GM23338 (cell line): ENCODE results near the gene HMGCL. TPM values are rescaled to one million over a fixed set of nuclear protein-coding genes. Genes with fewer than 3 reads are reported as not detected.

Source experiments
- ATAC-seq: fragments of 200-7000 bp; cut with Tn5 transposase; 3 replicates; pipeline ENCODE4 v1.9.1; 2020
- DNase-seq: peaks from one replicate; pipeline ENCODE4 v3.0.0-alpha.2; 2015; ENCODE audit warnings: low spot score
- H2AFZ ChIP-seq: fragments of 200-600 bp; sonication (generic); 2 replicates; pipeline ENCODE4 v1.8.0; 2016; ENCODE audit warnings: antibody characterized with exemption, mild to moderate bottlenecking, moderate library complexity
- H3F3A ChIP-seq: fragments of 200-600 bp; sonication (generic); replicated peaks from 2 replicates; pipeline ENCODE4 v1.8.0; 2017; ENCODE audit warnings: antibody characterized with exemption, mixed run types, low read depth
- H3K27ac ChIP-seq: fragments of 200-600 bp; sonication (generic); 2 replicates; pipeline ENCODE4 v1.6.1; 2016; ENCODE audit warnings: low read depth
- H3K27me3 ChIP-seq: fragments of 200-600 bp; sonication (generic); 2 replicates; pipeline ENCODE4 v1.8.0; 2016; ENCODE audit warnings: mild to moderate bottlenecking, mixed run types, moderate library complexity; ENCODE audit not compliant: insufficient read depth
- H3K36me3 ChIP-seq: fragments of 200-600 bp; sonication (generic); 2 replicates; pipeline ENCODE4 v1.8.0; 2016; ENCODE audit warnings: mild to moderate bottlenecking; ENCODE audit not compliant: insufficient read depth
- H3K4me1 ChIP-seq: fragments of 200-600 bp; sonication (generic); 2 replicates; pipeline ENCODE4 v1.8.0; 2016; ENCODE audit warnings: mild to moderate bottlenecking, moderate library complexity; ENCODE audit not compliant: insufficient read depth
- H3K4me2 ChIP-seq: fragments of 200-600 bp; sonication (generic); 2 replicates; pipeline ENCODE4 v1.7.1; 2017; ENCODE audit warnings: mixed run types
- H3K4me3 ChIP-seq: fragments of 200-600 bp; sonication (generic); 2 replicates; pipeline ENCODE4 v1.6.1; 2016; ENCODE audit warnings: mixed run types
- H3K79me2 ChIP-seq: fragments of 200-600 bp; sonication (generic); replicated peaks from 2 replicates; pipeline ENCODE4 v1.8.0; 2017; ENCODE audit warnings: mild to moderate bottlenecking; ENCODE audit not compliant: insufficient read depth
- H3K9me2 ChIP-seq: fragments of 200-600 bp; sonication (generic); 2 replicates; pipeline ENCODE4 v1.8.0; 2017; ENCODE audit not compliant: insufficient read depth
- H4K20me1 ChIP-seq: fragments of 200-600 bp; sonication (generic); replicated peaks from 2 replicates; pipeline ENCODE4 v1.8.0; 2017; ENCODE audit warnings: mild to moderate bottlenecking; ENCODE audit not compliant: insufficient read depth
- H3K27ac Mint-ChIP-seq: 2 replicates; pipeline ENCODE4 v1.8.0; 2020; ENCODE audit warnings: inconsistent platforms, mild to moderate bottlenecking, moderate library complexity, mixed read lengths
- H3K27me3 Mint-ChIP-seq: 3 replicates; pipeline ENCODE4 v1.8.0; 2022; ENCODE audit warnings: low read depth, mild to moderate bottlenecking, moderate library complexity, mixed read lengths, inconsistent platforms; ENCODE audit not compliant: insufficient read depth, poor library complexity
- H3K36me3 Mint-ChIP-seq: 3 replicates; pipeline ENCODE4 v1.8.0; 2021; ENCODE audit warnings: low read depth, mild to moderate bottlenecking, inconsistent platforms, moderate library complexity, mixed read lengths
- H3K4me1 Mint-ChIP-seq: 3 replicates; pipeline ENCODE4 v1.8.0; 2020; ENCODE audit warnings: mild to moderate bottlenecking, inconsistent platforms, mixed read lengths
- H3K4me3 Mint-ChIP-seq: 3 replicates; pipeline ENCODE4 v1.8.0; 2021; ENCODE audit warnings: moderate library complexity, mild to moderate bottlenecking, inconsistent platforms, mixed read lengths
- H3K9me3 Mint-ChIP-seq: 3 replicates; pipeline ENCODE4 v1.8.0; 2020; ENCODE audit warnings: moderate library complexity, mild to moderate bottlenecking, inconsistent platforms, mixed read lengths
- EZH2 ChIP-seq: fragments of 200-600 bp; sonication (generic); IDR thresholded peaks from one replicate; pipeline ENCODE4 v1.8.0; 2017; ENCODE audit warnings: antibody characterized with exemption, mild to moderate bottlenecking, low read depth; ENCODE audit not compliant: unreplicated experiment
- EZH2phosphoT487 ChIP-seq: fragments of 200-600 bp; sonication (generic); IDR thresholded peaks from one replicate; pipeline ENCODE4 v1.8.1; 2018; ENCODE audit warnings: antibody characterized with exemption; ENCODE audit not compliant: unreplicated experiment
- JUNB ChIP-seq: IDR thresholded peaks from one replicate; pipeline ENCODE4 v1.6.1; 2016; ENCODE audit warnings: antibody characterized with exemption; ENCODE audit not compliant: unreplicated experiment
- NANOG ChIP-seq: IDR thresholded peaks from 2 replicates; pipeline ENCODE4 v1.6.1; 2016; ENCODE audit warnings: antibody characterized with exemption, borderline replicate concordance
- POLR2AphosphoS5 ChIP-seq: IDR thresholded peaks from 2 replicates; pipeline ENCODE4 v1.6.1; 2016; ENCODE audit warnings: antibody characterized with exemption, low read depth
- STAT1 ChIP-seq: IDR thresholded peaks from one replicate; pipeline ENCODE4 v1.6.1; 2016; ENCODE audit warnings: antibody characterized with exemption; ENCODE audit not compliant: unreplicated experiment
- ZNF114 ChIP-seq: fragments of 250-450 bp; sonication (Bioruptor Pico); IDR thresholded peaks from 2 replicates; pipeline ENCODE4 v1.5.0; 2020; ENCODE audit warnings: mild to moderate bottlenecking, moderate library complexity
- ZNF331 ChIP-seq: fragments of 250-450 bp; sonication (Bioruptor Pico); IDR thresholded peaks from 2 replicates; pipeline ENCODE4 v1.5.0; 2020; ENCODE audit warnings: low read depth, mild to moderate bottlenecking, moderate library complexity
- polyA plus RNA-seq: library from polyadenylated mRNA; unstranded; fragments of >200 nt; fragmentation: Nextera tagmentation; extraction: Ambion mirVana; gene quantifications from 2 replicates; pipeline ENCODE4 v1.2.1, GENCODE V29; 2016
- total RNA-seq: library from RNA; depleted of rRNA; stranded (reverse); fragments of >200 nt; shearing (Covaris generic); gene quantifications from 2 replicates; pipeline ENCODE4 v1.2.3, GENCODE V29; 2014
- TF ChIP-seq, protein P1 (sequence below): fragments of 250-450 bp; sonication (Bioruptor Pico); IDR thresholded peaks from 2 replicates; pipeline ENCODE4 v1.5.0; 2020; ENCODE audit warnings: mild to moderate bottlenecking, moderate library complexity

HMGCL gene
- total and polyA plus RNA-seq, 2 experiments from 2014 or later, result 11.6 to 13.7 TPM

DNA sequence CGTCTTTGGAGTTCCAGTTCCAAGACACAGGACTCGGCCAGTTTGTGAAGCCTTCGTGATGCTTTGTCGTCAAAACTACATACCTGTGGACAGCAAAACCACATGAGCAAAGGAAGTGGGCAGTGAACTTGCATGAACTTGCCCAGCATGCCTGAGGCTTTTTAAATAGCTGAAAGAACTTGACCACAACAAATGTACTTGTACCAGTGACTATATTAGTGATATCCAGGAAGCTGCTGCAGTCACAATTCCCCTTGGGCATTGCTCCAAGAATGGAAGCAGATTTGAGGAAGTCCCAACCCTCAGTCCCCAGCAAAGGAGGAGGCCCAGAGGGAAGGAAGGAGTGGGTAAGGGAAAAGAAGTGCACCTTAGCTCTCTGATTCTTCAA, 40.3 kb upstream of the HMGCL start (continued):
- TF ChIP-seq, protein P1, sequence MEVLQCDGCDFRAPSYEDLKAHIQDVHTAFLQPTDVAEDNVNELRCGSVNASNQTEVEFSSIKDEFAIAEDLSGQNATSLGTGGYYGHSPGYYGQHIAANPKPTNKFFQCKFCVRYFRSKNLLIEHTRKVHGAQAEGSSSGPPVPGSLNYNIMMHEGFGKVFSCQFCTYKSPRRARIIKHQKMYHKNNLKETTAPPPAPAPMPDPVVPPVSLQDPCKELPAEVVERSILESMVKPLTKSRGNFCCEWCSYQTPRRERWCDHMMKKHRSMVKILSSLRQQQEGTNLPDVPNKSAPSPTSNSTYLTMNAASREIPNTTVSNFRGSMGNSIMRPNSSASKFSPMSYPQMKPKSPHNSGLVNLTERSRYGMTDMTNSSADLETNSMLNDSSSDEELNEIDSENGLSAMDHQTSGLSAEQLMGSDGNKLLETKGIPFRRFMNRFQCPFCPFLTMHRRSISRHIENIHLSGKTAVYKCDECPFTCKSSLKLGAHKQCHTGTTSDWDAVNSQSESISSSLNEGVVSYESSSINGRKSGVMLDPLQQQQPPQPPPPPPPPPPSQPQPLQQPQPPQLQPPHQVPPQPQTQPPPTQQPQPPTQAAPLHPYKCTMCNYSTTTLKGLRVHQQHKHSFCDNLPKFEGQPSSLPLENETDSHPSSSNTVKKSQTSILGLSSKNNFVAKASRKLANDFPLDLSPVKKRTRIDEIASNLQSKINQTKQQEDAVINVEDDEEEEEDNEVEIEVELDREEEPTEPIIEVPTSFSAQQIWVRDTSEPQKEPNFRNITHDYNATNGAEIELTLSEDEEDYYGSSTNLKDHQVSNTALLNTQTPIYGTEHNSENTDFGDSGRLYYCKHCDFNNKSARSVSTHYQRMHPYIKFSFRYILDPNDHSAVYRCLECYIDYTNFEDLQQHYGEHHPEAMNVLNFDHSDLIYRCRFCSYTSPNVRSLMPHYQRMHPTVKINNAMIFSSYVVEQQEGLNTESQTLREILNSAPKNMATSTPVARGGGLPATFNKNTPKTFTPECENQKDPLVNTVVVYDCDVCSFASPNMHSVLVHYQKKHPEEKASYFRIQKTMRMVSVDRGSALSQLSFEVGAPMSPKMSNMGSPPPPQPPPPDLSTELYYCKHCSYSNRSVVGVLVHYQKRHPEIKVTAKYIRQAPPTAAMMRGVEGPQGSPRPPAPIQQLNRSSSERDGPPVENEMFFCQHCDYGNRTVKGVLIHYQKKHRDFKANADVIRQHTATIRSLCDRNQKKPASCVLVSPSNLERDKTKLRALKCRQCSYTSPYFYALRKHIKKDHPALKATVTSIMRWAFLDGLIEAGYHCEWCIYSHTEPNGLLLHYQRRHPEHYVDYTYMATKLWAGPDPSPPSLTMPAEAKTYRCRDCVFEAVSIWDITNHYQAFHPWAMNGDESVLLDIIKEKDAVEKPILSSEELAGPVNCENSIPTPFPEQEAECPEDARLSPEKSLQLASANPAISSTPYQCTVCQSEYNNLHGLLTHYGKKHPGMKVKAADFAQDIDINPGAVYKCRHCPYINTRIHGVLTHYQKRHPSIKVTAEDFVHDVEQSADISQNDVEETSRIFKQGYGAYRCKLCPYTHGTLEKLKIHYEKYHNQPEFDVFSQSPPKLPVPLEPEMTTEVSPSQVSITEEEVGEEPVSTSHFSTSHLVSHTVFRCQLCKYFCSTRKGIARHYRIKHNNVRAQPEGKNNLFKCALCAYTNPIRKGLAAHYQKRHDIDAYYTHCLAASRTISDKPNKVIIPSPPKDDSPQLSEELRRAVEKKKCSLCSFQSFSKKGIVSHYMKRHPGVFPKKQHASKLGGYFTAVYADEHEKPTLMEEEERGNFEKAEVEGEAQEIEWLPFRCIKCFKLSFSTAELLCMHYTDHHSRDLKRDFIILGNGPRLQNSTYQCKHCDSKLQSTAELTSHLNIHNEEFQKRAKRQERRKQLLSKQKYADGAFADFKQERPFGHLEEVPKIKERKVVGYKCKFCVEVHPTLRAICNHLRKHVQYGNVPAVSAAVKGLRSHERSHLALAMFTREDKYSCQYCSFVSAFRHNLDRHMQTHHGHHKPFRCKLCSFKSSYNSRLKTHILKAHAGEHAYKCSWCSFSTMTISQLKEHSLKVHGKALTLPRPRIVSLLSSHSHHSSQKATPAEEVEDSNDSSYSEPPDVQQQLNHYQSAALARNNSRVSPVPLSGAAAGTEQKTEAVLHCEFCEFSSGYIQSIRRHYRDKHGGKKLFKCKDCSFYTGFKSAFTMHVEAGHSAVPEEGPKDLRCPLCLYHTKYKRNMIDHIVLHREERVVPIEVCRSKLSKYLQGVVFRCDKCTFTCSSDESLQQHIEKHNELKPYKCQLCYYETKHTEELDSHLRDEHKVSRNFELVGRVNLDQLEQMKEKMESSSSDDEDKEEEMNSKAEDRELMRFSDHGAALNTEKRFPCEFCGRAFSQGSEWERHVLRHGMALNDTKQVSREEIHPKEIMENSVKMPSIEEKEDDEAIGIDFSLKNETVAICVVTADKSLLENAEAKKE, result no peak
- TF ChIP-seq POLR2AphosphoS5, result no peak
- no peak for TF ChIP-seq STAT1

DNA sequence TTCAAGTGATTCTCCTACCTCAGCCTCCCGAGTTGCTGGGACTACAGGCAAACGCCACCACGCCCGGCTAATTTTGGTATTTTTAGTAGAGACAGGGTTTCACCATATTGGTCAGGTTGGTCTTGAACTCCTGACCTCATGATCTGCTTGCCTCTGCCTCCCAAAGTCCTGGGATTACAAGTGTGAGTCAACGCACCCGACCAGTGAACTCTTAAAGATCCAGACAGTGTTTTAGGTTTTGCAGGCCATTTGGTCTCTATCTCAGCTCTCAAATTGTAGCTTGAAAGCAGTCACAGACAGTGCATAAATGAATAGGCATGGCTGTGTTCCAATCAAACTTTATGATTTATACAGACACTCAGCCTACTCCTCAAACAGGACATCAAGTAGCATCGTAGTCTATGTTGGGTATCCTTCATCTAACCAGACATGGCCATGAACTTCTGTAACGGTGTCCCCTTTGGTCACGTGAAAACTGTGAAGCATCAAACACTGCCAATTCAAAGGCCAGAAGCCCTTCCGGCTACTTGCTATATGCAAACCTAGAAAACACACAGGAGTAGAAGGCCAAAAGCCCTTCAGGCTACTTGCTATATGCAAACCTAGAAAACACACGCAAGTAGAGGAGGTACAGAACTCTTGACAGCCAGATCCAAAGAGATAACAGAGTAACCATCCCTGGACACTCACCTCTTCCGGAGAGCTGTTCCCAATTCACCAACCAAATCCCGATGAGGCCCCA, 39.7 kb upstream of the HMGCL start:
- Histone ChIP-seq H3K27me3 (peaks cover 25% of the 10 kb centered on the region), H4K20me1 (no peaks in the 10 kb centered on the region), H3K9me2 (no peaks in the 10 kb centered on the region), H3K79me2 (no peaks in the 10 kb centered on the region), H3K4me3 (no peak overlapping the region), H3K36me3 (no peaks in the 10 kb centered on the region), H3K4me2 (no peak overlapping the region), H3K4me1 (peaks cover 3% of the 10 kb centered on the region; the same call in 1 of the 2 replicates), H2AFZ (no peak overlapping the region), H3F3A (no peaks in the 10 kb centered on the region), H3K27ac (no peak overlapping the region)
- Mint-ChIP-seq H3K27ac (no peak overlapping the region), H3K4me3 (no peak overlapping the region), H3K27me3 (peaks cover 26% of the 10 kb centered on the region), H3K36me3 (no peaks in the 10 kb centered on the region), H3K9me3 (no peaks in the 10 kb centered on the region; the same call in 2 of the 3 replicates), H3K4me1 (no peaks in the 10 kb centered on the region)
- DNase-seq (no peak), ATAC-seq (no peak)
- TF ChIP-seq, protein P1, result no peak
- TF ChIP-seq EZH2 (no peak), ZNF114 (CRISPR knock-in tag) (no peak), ZNF331 (CRISPR knock-in tag) (no peak), EZH2phosphoT487 (no peak), NANOG (no peak), POLR2AphosphoS5 (no peak), JUNB (no peak)
